Midbrain (tissue), 1 donor: ENCODE results near the gene OR4C11.

Source experiments
- DNase-seq: peaks from one replicate; lab custom pipeline; 2025; lab: John Stamatoyannopoulos, UW

The OR4C11 gene, protein sequence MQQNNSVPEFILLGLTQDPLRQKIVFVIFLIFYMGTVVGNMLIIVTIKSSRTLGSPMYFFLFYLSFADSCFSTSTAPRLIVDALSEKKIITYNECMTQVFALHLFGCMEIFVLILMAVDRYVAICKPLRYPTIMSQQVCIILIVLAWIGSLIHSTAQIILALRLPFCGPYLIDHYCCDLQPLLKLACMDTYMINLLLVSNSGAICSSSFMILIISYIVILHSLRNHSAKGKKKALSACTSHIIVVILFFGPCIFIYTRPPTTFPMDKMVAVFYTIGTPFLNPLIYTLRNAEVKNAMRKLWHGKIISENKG

DNA sequence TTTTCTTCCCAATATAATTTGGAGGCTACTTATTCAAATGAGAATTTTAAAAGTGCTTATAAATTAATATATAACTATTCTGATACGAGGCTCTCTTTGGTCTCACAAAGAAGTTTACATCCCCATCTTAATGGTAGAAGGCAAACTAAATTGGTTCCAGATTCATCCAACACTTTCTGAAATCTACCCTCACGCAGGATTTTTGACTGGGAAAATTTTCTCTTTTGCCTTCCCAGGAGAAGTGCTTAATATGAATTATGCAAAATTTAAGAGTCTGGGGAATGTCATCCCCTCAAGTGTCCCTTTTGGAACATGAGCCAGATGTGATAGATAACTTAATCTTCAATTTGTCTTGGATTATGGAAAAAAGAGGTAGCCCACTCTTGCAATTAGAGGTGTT lies at the start of gene OR4C11:
OR4C11 (minus strand) TSS at position 101 of the 400 bp plus-strand sequence. CDS start 3,272 bp downstream, outside the sequence.
- no peak for DNase-seq

DNA sequence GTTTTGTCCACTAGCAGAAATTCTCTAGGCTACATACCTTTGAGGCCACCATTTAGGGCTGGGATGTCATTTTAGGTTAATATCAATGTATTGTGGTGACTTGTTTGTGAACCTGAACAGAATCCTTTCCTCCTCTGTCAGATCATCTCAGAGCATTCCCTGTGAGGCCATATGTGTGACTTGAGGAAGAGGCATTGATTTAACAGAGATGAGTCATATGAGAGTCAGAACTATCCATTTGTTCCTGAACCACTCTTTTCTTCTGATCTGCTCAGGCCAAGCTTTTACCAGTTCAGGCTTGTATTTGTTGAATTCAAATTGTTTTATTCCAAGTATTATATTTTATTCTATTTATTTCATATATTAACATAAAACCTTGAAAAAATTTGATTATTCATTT lies 47.7 kb upstream of the OR4C11 start:
- DNase-seq, result no peak

DNA sequence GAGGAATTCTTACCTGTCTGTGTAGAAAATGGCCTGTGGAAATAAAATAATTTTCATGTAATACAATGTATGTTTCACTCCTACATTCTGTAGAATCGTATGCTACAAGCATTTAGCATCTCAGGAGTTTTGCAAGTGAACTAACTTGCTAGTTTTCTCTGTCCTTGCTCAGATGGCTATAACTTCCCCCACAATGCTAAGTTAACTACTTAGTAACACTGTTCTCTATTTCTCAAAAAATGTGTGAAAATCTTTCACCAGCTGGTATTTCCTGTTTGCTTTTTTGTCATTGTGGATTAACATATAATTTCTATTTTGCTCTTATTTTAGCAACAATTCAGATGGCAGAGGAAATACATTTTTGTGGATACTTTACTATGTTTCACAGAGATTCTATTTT lies 45.1 kb upstream of the OR4C11 start:
- no peak for DNase-seq

DNA sequence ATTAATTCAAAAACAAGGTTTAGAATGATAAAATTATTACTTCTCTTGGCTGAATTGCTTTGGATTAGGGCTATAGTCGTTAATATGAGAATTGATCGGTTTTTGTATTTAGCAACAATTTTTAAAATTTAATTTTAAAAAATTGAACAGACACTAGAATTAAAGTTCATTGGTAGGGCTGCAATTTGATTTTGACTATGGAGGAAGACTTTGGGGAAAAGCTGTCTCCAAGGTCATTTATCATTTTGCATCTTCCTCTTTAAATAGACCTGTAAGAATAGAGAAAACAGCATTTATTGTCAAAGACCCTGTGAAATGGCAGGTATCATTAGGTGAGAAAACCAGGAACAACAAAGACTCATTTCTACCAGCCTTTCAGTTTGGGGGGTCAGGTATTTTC lies 40.6 kb upstream of the OR4C11 start, which contains the start of gene OR4S2:
OR4S2 (plus strand) TSS at position 301 of the 400 bp plus-strand sequence. CDS start 2,577 bp downstream, outside the sequence.
- no peak for DNase-seq

DNA sequence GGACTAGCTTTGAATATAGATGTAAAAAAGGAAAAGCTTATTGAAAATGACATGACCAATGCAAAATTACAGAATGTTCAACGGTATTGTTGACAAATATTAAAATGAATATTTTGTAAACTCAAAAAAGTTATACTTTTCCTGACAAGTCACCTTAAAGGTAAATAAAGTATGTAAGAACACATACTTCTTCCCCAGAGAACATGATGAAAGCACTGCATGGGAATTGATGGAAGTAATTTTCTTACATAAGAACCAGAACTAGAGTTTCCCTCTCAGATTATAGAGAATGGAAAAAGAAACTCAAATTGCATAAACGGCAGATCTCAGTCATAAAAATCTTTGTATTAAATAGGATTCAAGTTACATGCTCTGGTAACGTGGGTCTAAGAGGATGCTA lies 27.4 kb upstream of the OR4C11 start, which contains the start of gene OR4P4:
OR4P4 (plus strand) TSS at position 301 of the 400 bp plus-strand sequence.
- no peak for DNase-seq

DNA sequence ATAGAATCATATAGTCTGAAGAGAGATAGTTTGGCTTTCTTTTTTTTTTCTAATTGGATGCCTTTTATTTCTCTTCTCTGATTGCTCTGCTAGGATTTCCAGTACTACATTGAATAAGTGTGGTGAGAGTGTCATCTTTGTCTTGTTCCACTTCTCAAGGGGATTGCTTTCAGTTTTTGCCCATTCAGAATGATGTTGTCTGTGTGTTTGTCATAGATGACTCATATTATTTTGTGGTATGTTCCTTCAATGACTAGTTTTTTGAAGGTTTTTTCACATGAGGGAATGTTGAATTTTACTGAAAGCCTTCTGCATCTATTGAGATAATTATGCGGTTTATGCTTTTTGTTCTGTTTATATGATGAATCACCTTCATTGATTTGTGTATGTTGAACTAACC lies 17.1 kb upstream of the OR4C11 start:
- no peak for DNase-seq

DNA sequence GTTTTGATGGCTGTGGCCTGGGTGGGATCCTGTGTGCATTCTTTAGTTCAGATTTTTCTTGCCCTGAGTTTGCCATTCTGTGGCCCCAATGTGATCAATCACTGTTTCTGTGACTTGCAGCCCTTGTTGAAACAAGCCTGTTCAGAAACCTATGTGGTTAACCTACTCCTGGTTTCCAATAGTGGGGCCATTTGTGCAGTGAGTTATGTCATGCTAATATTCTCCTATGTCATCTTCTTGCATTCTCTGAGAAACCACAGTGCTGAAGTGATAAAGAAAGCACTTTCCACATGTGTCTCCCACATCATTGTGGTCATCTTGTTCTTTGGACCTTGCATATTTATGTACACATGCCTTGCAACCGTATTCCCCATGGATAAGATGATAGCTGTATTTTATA lies 34.9 kb downstream of the OR4C11 start:
- no peak for DNase-seq

DNA sequence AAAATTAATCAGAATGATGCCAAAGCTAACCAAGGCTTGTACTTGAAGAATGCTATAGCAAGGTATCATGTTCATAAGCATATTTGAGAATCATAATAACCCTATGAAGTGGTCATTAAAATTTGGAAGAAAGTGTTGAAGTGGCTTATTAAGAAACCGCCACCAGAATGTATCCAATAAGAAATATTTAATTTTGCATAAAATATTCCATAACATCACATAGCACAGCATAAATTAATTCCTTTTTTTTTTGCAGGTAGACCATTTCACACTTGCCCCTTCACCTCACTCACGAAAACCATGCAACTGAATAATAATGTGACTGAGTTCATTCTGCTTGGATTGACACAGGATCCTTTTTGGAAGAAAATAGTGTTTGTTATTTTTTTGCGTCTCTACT lies 35.6 kb downstream of the OR4C11 start, which contains the start of gene OR4C16:
OR4C16 (plus strand) TSS at position 301 of the 400 bp plus-strand sequence; CDS start at position 301, 0 bp downstream.
- DNase-seq, result no peak

DNA sequence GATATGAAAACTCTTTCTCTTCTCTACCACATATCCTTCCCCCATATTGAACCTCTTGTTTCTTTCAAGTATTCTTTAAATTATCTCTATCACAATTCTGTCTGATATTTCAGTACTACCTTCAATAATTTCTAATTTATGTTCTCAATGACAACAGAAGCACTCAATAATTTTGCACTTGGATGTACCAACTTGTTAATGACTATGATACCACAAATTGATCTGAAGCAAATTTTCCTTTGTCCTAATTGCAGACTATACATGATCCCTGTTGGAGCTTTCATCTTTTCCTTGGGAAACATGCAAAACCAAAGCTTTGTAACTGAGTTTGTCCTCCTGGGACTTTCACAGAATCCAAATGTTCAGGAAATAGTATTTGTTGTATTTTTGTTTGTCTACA lies 53.3 kb downstream of the OR4C11 start, which contains the start of gene OR4C15:
OR4C15 (plus strand) TSS at position 301 of the 400 bp plus-strand sequence; CDS start at position 301, 0 bp downstream.
- no peak for DNase-seq
